OCI-LY7 (cell line): ENCODE measurements around the gene PCDHGA5. TPM values are rescaled to one million over a fixed set of nuclear protein-coding genes. Genes with fewer than 3 reads are reported as not detected.
A peak's percentile ranks its signal among the peaks of the same experiment; 100 is the strongest.
"Not testable (repeated sequence)": the region's sequence is repeated elsewhere in the genome, so short reads cannot be mapped to it uniquely, and the experiment has no call there.

Experiments used
- Bru-seq: library from RNA; stranded (reverse); fragments of 400-500 nt; gene quantifications from one replicate; lab custom pipeline; 2021; lab: Mats Ljungman, UMichigan
- BruChase-seq, 2 experiments: library from RNA; stranded (reverse); fragments of 400-500 nt; gene quantifications; one replicate each; lab custom pipeline; 2021; lab: Mats Ljungman, UMichigan
- BruUV-seq: library from RNA; stranded (reverse); fragments of 400-500 nt; replicated peaks from 2 replicates; lab custom pipeline; 2021; lab: Mats Ljungman, UMichigan
- CTCF ChIA-PET: fragments of 300-600 bp; sonication (Branson Sonifier 250); formaldehyde crosslinking; loops from one replicate; lab custom pipeline; 2022; ENCODE audit warnings: antibody characterized with exemption; ENCODE audit not compliant: unreplicated experiment; lab: Charles Lee
- POLR2A ChIA-PET: fragments of 300-600 bp; sonication (Branson Sonifier 250); formaldehyde crosslinking; loops from one replicate; lab custom pipeline; 2022; ENCODE audit warnings: antibody characterized with exemption; lab: Charles Lee
- DNase-seq: peaks from one replicate; pipeline ENCODE4 v3.0.0-alpha.2; 2015; ENCODE audit warnings: low spot score
- H2AFZ ChIP-seq: fragments of 200-600 bp; sonication (generic), shearing (Covaris generic); 2 replicates; pipeline ENCODE4 v1.6.1; 2014; ENCODE audit warnings: mild to moderate bottlenecking, antibody characterized with exemption, low read length, moderate library complexity
- H3K27ac ChIP-seq: fragments of 200-600 bp; sonication (generic); 2 replicates; pipeline ENCODE4 v1.5.1; 2014; ENCODE audit warnings: mixed run types, low read depth, mild to moderate bottlenecking, moderate library complexity, low read length, inconsistent platforms; ENCODE audit not compliant: poor library complexity, severe bottlenecking
- H3K36me3 ChIP-seq: fragments of 200-600 bp; sonication (generic); 2 replicates; pipeline ENCODE4 v1.6.1; 2014; ENCODE audit warnings: mild to moderate bottlenecking, antibody characterized with exemption, low read length, moderate library complexity, mixed read lengths; ENCODE audit not compliant: insufficient read depth
- H3K4me1 ChIP-seq: fragments of 200-600 bp; sonication (generic); 2 replicates; pipeline ENCODE4 v1.5.1; 2014; ENCODE audit warnings: mild to moderate bottlenecking, low read length; ENCODE audit not compliant: insufficient read depth, poor library complexity, severe bottlenecking
- H3K4me2 ChIP-seq: fragments of 200-600 bp; sonication (generic); 2 replicates; pipeline ENCODE4 v1.6.1; 2014; ENCODE audit warnings: mild to moderate bottlenecking, low read length
- H3K4me3 ChIP-seq: fragments of 200-600 bp; sonication (generic); 2 replicates; pipeline ENCODE4 v1.5.1; 2014; ENCODE audit warnings: mild to moderate bottlenecking, low read depth, low read length; ENCODE audit not compliant: poor library complexity, severe bottlenecking
- H3K79me2 ChIP-seq: fragments of 200-600 bp; sonication (generic); 2 replicates; pipeline ENCODE4 v1.6.1; 2016; ENCODE audit warnings: low read depth, mild to moderate bottlenecking, low read length, moderate library complexity, mixed read lengths; ENCODE audit not compliant: insufficient read depth
- H3K9me2 ChIP-seq: fragments of 200-600 bp; sonication (generic); 2 replicates; pipeline ENCODE4 v1.6.1; 2016; ENCODE audit warnings: mild to moderate bottlenecking, low read length, mixed read lengths; ENCODE audit not compliant: insufficient read depth
- H3K9me3 ChIP-seq: fragments of 200-600 bp; sonication (generic); 2 replicates; pipeline ENCODE4 v1.6.1; 2014; ENCODE audit warnings: mild to moderate bottlenecking, mixed run types, low read length, mixed read lengths
- H4K20me1 ChIP-seq: fragments of 200-600 bp; sonication (generic); 2 replicates; pipeline ENCODE4 v1.6.1; 2014; ENCODE audit warnings: mild to moderate bottlenecking, antibody characterized with exemption, low read length, moderate library complexity, mixed read lengths; ENCODE audit not compliant: insufficient read depth
- EZH2phosphoT487 ChIP-seq: fragments of 200-600 bp; sonication (generic); IDR thresholded peaks from 2 replicates; pipeline ENCODE4 v1.6.1; 2018; ENCODE audit warnings: low read depth, borderline replicate concordance, mild to moderate bottlenecking, mixed run types, antibody characterized with exemption, low read length, moderate library complexity, mixed read lengths
- intact Hi-C: fragments of 100-400 bp; cut with micrococcal nuclease; formaldehyde crosslinking; loops from one replicate; pipeline ENCODE4 v1.10.0; 2022; ENCODE audit not compliant: unreplicated experiment
- long read RNA-seq: library from polyadenylated mRNA; stranded (forward); transcript quantifications from one replicate; pipeline ENCODE4 v2.0.0, GENCODE V29; 2022
- total RNA-seq, 2 experiments: library from RNA; depleted of rRNA in 1 of 2; stranded (reverse); fragments of >200 nt in 1 of 2; shearing (Covaris generic) in 1 of 2; gene quantifications; 2 replicates each; pipeline ENCODE4 v1.2.3, GENCODE V29; 2014 to 2022
- TF ChIP-seq, protein P1 (sequence below): fragments of 200-600 bp; sonication (generic); conservative IDR thresholded peaks from 2 replicates; pipeline ENCODE4 v1.5.1; 2014; ENCODE audit warnings: mild to moderate bottlenecking, antibody characterized with exemption, low read length, moderate library complexity, mixed read lengths

Gene PCDHGA5
- total RNA-seq (2014; rRNA removed; shearing (Covaris generic)): 5.2 and 6.1 TPM in 2 replicates
- total RNA-seq (2022): 4.6 and 4.9 TPM in 2 replicates
- percentile 60 among the genes with signal in this experiment for Bru-seq, nascent RNA
- BruChase-seq, experiment 1, labeled RNA remaining after a 6-hour chase: percentile 72 among the genes with signal in this experiment
- percentile 81 among the genes with signal in this experiment for BruChase-seq, experiment 2, labeled RNA remaining after a 2-hour chase
- long read RNA-seq: 0 reads

DNA sequence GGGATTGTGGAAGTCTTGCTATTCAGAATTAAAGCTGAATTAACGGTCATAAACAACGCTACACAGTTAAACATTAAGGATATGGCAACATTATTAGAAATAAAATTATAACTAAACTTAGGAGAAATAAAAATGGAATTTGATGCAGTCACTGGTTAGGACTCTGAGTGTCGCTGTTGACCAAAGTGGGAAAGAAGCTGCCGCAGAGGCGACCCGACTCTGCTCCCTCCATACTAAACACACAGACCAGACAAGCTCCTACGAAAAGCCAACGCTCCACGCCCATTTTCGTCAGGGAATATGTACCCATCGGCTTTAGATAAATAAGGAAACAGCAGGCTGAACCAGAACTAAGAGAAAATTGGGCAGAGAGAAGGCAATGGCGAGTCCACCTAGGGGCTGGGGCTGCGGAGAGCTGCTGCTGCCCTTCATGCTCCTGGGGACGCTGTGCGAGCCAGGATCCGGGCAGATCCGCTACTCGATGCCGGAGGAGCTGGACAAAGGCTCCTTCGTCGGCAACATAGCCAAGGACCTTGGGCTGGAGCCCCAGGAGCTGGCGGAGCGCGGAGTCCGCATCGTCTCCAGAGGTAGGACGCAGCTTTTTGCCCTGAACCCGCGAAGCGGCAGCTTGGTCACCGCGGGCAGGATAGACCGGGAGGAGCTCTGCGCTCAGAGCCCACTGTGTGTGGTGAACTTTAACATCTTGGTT is at the start of gene PCDHGA5:
TSS of gene PCDHGA5 (plus strand) at position 211 of the 709 bp plus-strand sequence. CDS start at position 380, 169 bp downstream.
- Histone ChIP-seq H3K4me1 (peaks cover 41% of the 10 kb centered on the region), H3K9me2 (no peaks in the 10 kb centered on the region), H3K9me3 (no peaks in the 10 kb centered on the region; the same call in 1 of the 2 replicates), H3K27ac (peak within 1 kb of the TSS; percentile 85), H2AFZ (no peak within 1 kb of the TSS; the same call in 1 of the 2 replicates), H3K4me2 (peak within 1 kb of the TSS; percentile 79), H3K79me2 (peaks cover 24% of the 10 kb centered on the region; the same call in 1 of the 2 replicates), H3K4me3 (peak within 1 kb of the TSS; percentile 66), H3K36me3 (peaks cover 24% of the 10 kb centered on the region), H4K20me1 (no peaks in the 10 kb centered on the region)
- TF ChIP-seq, protein P1, sequence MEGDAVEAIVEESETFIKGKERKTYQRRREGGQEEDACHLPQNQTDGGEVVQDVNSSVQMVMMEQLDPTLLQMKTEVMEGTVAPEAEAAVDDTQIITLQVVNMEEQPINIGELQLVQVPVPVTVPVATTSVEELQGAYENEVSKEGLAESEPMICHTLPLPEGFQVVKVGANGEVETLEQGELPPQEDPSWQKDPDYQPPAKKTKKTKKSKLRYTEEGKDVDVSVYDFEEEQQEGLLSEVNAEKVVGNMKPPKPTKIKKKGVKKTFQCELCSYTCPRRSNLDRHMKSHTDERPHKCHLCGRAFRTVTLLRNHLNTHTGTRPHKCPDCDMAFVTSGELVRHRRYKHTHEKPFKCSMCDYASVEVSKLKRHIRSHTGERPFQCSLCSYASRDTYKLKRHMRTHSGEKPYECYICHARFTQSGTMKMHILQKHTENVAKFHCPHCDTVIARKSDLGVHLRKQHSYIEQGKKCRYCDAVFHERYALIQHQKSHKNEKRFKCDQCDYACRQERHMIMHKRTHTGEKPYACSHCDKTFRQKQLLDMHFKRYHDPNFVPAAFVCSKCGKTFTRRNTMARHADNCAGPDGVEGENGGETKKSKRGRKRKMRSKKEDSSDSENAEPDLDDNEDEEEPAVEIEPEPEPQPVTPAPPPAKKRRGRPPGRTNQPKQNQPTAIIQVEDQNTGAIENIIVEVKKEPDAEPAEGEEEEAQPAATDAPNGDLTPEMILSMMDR: peak; percentile 54
- TF ChIP-seq EZH2phosphoT487: no peak
- BruUV-seq: no TSS peak
- ChIA-PET POLR2A (interaction anchor here (0.5 kb wide), 1 partner anchor 170 kb away, joined by 5 read pairs; no protein-coding TSS in a partner anchor), CTCF (interaction anchor here (0.8 kb wide), 1 partner anchor 17 kb away, joined by 3 read pairs; no protein-coding TSS in a partner anchor)
- DNase-seq: no peak
- intact Hi-C loops: loop anchor here (5.0 kb wide), 1 partner anchor 113 kb away; the partner anchor contains the start of gene PCDHGC3

DNA sequence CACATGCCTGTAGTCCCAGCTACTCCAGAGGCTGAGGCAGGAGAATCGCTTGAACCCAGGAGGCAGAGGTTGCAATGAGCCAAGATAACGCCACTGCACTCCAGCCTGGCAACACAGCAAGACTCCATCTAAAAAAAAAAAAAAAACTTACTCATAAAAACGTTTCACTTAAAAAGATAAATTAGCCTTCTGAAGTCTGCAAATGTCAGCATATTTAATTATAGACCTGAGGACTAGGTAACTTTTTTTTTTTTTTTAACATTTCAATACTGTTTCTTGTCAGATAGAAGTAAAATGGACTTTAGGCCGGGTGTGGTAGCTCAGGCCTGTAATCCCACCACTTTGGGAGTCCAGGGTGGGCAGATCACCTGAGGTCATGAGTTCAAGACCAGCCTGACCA is 47.0 kb upstream of the PCDHGA5 start:
- H2AFZ ChIP-seq, H4K20me1 ChIP-seq, DNase-seq, intact Hi-C loops, POLR2A ChIA-PET, H3K9me2 ChIP-seq, BruUV-seq, H3K4me3 ChIP-seq, H3K27ac ChIP-seq, CTCF ChIA-PET, H3K4me2 ChIP-seq: not testable (repeated sequence)
- H3K9me3 ChIP-seq: peaks cover 51% of the 10 kb centered on the region
- peaks cover 83% of the 10 kb centered on the region for H3K36me3 ChIP-seq
- peaks cover 28% of the 10 kb centered on the region for H3K4me1 ChIP-seq
- H3K79me2 ChIP-seq: peaks cover 80% of the 10 kb centered on the region

DNA sequence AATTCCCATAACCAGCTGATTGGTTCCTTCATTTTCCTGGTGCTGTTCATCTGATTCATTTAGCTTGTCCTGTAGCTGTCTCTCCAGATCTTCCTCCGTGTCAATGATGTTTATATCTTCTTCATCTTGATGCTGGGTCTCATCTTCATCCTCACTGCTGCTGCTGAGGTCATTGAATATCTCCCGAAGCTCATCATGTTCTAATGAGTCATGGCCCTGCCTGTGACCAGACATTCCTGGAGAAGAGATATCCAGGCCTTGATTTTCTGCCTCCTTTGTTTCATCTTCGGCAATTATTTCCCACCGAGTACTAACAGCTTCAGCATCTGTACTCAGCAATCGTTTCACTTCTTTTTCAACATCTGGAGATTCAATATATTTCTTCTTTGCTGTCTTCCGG is 44.8 kb upstream of the PCDHGA5 start:
- H2AFZ ChIP-seq: no peak overlapping the region
- H3K4me3 ChIP-seq: peak overlapping the region; percentile 96
- peak overlapping the region; percentile 79 for H3K4me2 ChIP-seq
- intact Hi-C loops: no loop called here
- H3K9me2 ChIP-seq: no peaks in the 10 kb centered on the region
- POLR2A ChIA-PET: interaction anchor here (1.4 to 3.2 kb wide), 5 partner anchors 11 to 522 kb away, joined by 3 to 29 read pairs (median 3); partner anchors contain the start of gene PCDHGA1
- H3K4me1 ChIP-seq: peaks cover 34% of the 10 kb centered on the region
- H3K9me3 ChIP-seq: peaks cover 51% of the 10 kb centered on the region
- no peaks in the 10 kb centered on the region for H4K20me1 ChIP-seq
- no TSS peak for BruUV-seq
- no peak for DNase-seq
- peaks cover 62% of the 10 kb centered on the region for H3K36me3 ChIP-seq
- peaks cover 69% of the 10 kb centered on the region for H3K79me2 ChIP-seq
- no peak overlapping the region for H3K27ac ChIP-seq
- CTCF ChIA-PET: interaction anchor here (1.0 to 2.0 kb wide), 3 partner anchors 18 to 71 kb away, joined by 3 to 5 read pairs (median 3); no protein-coding TSS in a partner anchor
- TF ChIP-seq EZH2phosphoT487: no peak
- TF ChIP-seq, protein P1: no peak
